GM12891 (cell line): Measurements from ENCODE around the gene FUCA1.

ENCODE experiments used
- POLR2AphosphoS5 ChIP-seq: IDR thresholded peaks from 2 replicates; pipeline ENCODE4 v1.6.1; 2011; ENCODE audit warnings: low read depth, low read length, control low read depth
- TAF1 ChIP-seq: IDR thresholded peaks from 2 replicates; pipeline ENCODE4 v1.6.1; 2011; ENCODE audit warnings: low read depth, low read length, control low read depth

GRCh38 chr1:23899070-23899469 lies 31.0 kb upstream of the FUCA1 start:
- TF ChIP-seq POLR2AphosphoS5 (no peak), TAF1 (no peak)
